Activated CD4-positive, CD25-positive, alpha-beta regulatory T cell treated with anti-CD3 and anti-CD28 coated beads, Interleukin-2, amount 50 U/mL, for 16 hours (primary cell): ENCODE measurements around the gene TSC22D4.
"Not testable (repeated sequence)": the region's sequence is repeated elsewhere in the genome, so short reads cannot be mapped to it uniquely, and the experiment has no call there.

Experiments used
- DNase-seq: peaks from one replicate; pipeline ENCODE4 v3.0.0-alpha.2; 2020; ENCODE audit warnings: low read depth, low spot score

Gene TSC22D4

GRCh38 chr7:100478958-100479660 lies at the start of gene TSC22D4:
Gene TSC22D4 (minus strand): TSS chr7:100479214. CDS start chr7:100478038, 1,176 bp downstream.
- peak; percentile 74 for DNase-seq

- not testable (repeated sequence) for DNase-seq
Measured at GRCh38 chr7:100528108-100528866, 49.3 kb upstream of the TSC22D4 start.

- DNase-seq = not testable (repeated sequence)
Measured at GRCh38 chr7:100523192-100523591, 44.2 kb upstream of the TSC22D4 start.

- not testable (repeated sequence) for DNase-seq
Measured at GRCh38 chr7:100521909-100522593, 43.0 kb upstream of the TSC22D4 start.

GRCh38 chr7:100521076-100521475 lies 42.1 kb upstream of the TSC22D4 start:
- no peak for DNase-seq

GRCh38 chr7:100520138-100520537 lies 41.1 kb upstream of the TSC22D4 start:
- no peak for DNase-seq

GRCh38 chr7:100519580-100519979 lies 40.6 kb upstream of the TSC22D4 start:
- no peak for DNase-seq

GRCh38 chr7:100517305-100517704 lies 38.3 kb upstream of the TSC22D4 start:
- no peak for DNase-seq

- DNase-seq = peak; percentile 4
Measured at GRCh38 chr7:100516135-100516812, 37.3 kb upstream of the TSC22D4 start.

- DNase-seq = no peak
Measured at GRCh38 chr7:100515072-100515532, 36.1 kb upstream of the TSC22D4 start.

- no peak for DNase-seq
Measured at GRCh38 chr7:100513212-100513810, 34.3 kb upstream of the TSC22D4 start.

GRCh38 chr7:100510437-100511239 lies 31.6 kb upstream of the TSC22D4 start:
- no peak for DNase-seq

GRCh38 chr7:100509231-100509630 lies 30.2 kb upstream of the TSC22D4 start:
- no peak for DNase-seq

GRCh38 chr7:100506356-100506923 lies 27.4 kb upstream of the TSC22D4 start:
- no peak for DNase-seq

GRCh38 chr7:100504887-100505611 lies 26.0 kb upstream of the TSC22D4 start:
- DNase-seq = no peak

- DNase-seq = not testable (repeated sequence)
Measured at GRCh38 chr7:100504031-100504430, 25.0 kb upstream of the TSC22D4 start.

GRCh38 chr7:100500743-100501142 lies 21.7 kb upstream of the TSC22D4 start:
- DNase-seq = not testable (repeated sequence)

- no peak for DNase-seq
Measured at GRCh38 chr7:100496509-100496908, 17.5 kb upstream of the TSC22D4 start.
